ENCODE data around the gene CIB1.

GRCh38 chr15:90227336-90227735 is 6.4 kb downstream of the CIB1 start:
- no peak for TF ChIP-seq CTCF (IDR thresholded peaks at IDR 0.05)
- no peak for TF ChIP-seq POLR2A (IDR thresholded peaks at IDR 0.05)
- no peak for TF ChIP-seq EP300 (IDR thresholded peaks at IDR 0.05)

All from gastroesophageal sphincter (tissue), 3 donors.